Ramos (cell line): ENCODE data around the gene CD163L1.
"Not testable (repeated sequence)": the region's sequence is repeated elsewhere in the genome, so short reads cannot be mapped to it uniquely, and the experiment has no call there.

Experiments used
- in situ Hi-C: fragments of 300-500 bp; cut with MboI; formaldehyde crosslinking; loops from one replicate; pipeline ENCODE4 v1.14.3; 2022; ENCODE audit warnings: low sequenced_read_pairs; ENCODE audit not compliant: unreplicated experiment

CD163L1 gene

DNA sequence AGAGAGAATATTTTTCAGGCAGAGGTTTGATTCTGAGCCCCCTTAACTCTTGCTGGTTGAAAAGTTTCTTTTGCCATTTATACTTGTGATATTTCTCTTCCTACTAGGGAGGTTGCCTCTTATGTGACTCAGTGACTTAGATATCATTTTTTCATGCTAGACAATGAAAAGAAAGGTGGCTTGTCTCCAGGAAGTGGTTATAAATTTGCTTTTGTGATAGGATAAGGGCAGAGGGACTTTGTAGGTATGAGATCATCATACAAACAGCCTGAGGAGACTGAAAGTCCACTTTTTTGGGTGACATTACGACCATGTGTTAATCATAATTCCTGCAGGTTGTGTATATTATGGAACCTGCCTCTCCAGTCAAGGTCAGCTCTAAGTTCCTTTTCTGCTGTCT is 104.3 kb downstream of the CD163L1 start:
- in situ Hi-C loops = no loop called here

- in situ Hi-C loops = not testable (repeated sequence)
These were observed 106.2 kb downstream of the CD163L1 start for GRCh38 chr12:7337790-7338189.

DNA sequence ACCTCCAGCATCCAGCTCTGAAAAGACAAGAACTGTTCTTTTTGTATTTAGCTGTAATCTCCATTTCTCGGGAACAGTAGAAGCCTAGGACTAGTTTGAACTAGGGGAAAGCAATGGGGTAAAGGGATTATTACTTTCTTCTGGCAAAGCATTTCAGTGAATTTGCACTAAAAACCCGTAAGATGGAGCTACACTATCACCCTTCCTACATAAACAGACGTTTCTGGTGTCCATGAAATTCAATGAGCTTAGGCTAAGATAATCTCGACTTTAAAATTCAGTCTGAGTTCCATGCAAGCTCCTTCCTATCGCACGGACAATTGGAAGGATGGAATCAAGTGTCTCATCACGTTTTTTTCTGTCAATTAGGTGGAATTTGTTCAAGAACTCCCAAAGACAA is 116.0 kb downstream of the CD163L1 start:
- in situ Hi-C loops = no loop called here

GRCh38 chr12:7324176-7324575 is 119.8 kb downstream of the CD163L1 start:
- in situ Hi-C loops = no loop called here

DNA sequence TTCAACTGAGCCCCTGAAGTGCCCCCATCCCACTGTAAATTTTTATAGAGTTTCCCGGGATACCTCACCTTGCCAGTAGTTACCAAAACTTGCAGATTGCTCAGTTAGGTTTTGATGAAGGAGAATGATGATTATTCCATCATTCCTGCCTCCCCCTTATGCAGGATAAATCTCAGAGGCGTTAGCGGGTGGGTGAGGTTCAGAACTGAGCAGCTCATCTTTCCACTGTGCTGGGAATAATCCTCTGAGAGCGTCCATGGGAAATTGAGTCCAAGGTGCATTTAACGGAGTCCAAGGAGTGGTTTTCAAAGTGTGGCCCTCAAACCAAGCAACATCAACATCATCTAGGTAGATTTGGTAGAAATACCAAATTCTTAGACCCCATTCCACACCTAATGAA is 121.4 kb downstream of the CD163L1 start:
- in situ Hi-C loops = no loop called here

GRCh38 chr12:7321624-7322023 is 122.3 kb downstream of the CD163L1 start:
- in situ Hi-C loops = no loop called here

DNA sequence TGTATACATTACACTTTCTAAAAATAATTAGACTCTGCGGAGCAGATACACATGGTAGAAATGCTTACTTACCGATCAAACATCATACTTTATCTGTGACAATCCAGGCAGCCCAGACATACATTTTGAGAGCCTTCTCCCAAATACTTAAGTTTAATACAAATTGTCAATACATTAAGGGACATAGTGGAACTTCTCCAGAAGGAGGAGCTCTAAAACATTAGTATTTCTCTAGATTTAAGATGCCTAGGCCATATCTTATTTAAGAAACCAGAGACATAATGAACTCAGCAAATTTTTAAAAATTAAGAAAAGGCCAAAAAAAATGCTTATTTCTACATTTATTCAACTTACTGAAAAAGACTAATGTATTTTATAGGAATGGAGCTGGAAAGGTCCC is 124.0 kb downstream of the CD163L1 start:
- in situ Hi-C loops = no loop called here

- in situ Hi-C loops = no loop called here
These were observed 133.9 kb downstream of the CD163L1 start for GRCh38 chr12:7310070-7310469.
